Measurements from ENCODE around the gene MYL7.

GRCh38 chr7:44106311-44107065 is 34.6 kb downstream of the MYL7 start:
- TF ChIP-seq CTCF (conservative IDR thresholded peaks at IDR 0.05; ENCODE audit: low read depth in 2 of 2) (no peak), ZNF331 (CRISPR knock-in tag; IDR thresholded peaks at IDR 0.05; ENCODE audit: low read depth) (no peak)
